Nephron progenitor cell (in vitro differentiated cells): ENCODE results near the gene MAGOHB.

Source experiments
- DNase-seq: peaks from one replicate; pipeline ENCODE4 v3.0.0; 2021
- H3K27ac Mint-ChIP-seq: 2 replicates; pipeline ENCODE4 v1.8.0; 2021; ENCODE audit warnings: mild to moderate bottlenecking, moderate library complexity, mixed read lengths
- H3K27me3 Mint-ChIP-seq: 2 replicates; pipeline ENCODE4 v1.8.0; 2021; ENCODE audit warnings: mild to moderate bottlenecking, low read depth, mixed read lengths; ENCODE audit not compliant: poor library complexity
- H3K36me3 Mint-ChIP-seq: 2 replicates; pipeline ENCODE4 v1.8.0; 2021; ENCODE audit warnings: low read depth, mixed read lengths
- H3K4me1 Mint-ChIP-seq: 2 replicates; pipeline ENCODE4 v1.8.0; 2021; ENCODE audit warnings: mixed read lengths
- H3K4me3 Mint-ChIP-seq: 2 replicates; pipeline ENCODE4 v1.8.0; 2021; ENCODE audit warnings: mild to moderate bottlenecking, moderate library complexity, mixed read lengths
- H3K9me3 Mint-ChIP-seq: 2 replicates; pipeline ENCODE4 v1.8.0; 2021; ENCODE audit warnings: mild to moderate bottlenecking, moderate library complexity, mixed read lengths
- CTCF ChIP-seq: fragments of 200-600 bp; sonication (generic); IDR thresholded peaks from 2 replicates; pipeline ENCODE4 v1.5.0; 2021; ENCODE audit warnings: antibody characterized with exemption

The MAGOHB gene

DNA sequence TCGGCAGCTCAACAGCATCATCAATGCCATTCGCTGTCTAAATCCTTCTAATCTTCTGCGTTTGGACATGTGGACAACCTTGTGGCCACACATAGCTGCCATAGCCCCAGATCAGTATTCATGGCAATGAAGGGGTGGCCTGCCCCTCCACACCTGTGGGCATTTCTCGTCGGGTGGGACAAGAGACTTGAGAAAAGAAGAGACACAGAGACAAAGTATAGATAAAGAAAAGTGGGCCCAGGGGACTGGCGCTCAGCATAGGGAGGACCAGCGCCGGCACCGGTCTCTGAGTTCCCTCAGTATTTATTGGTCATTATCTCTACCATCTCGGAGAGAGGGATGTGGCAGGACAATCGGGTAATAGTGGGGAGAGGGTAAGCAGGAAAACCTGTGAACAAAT lies 42.3 kb downstream of the MAGOHB start:
- DNase-seq: no peak
- Mint-ChIP-seq H3K36me3 (no peaks in the 10 kb centered on the region), H3K4me1 (peaks cover 5% of the 10 kb centered on the region), H3K27me3 (no peaks in the 10 kb centered on the region), H3K9me3 (peaks cover 13% of the 10 kb centered on the region), H3K27ac (no peak overlapping the region), H3K4me3 (no peak overlapping the region)
- no peak for TF ChIP-seq CTCF

DNA sequence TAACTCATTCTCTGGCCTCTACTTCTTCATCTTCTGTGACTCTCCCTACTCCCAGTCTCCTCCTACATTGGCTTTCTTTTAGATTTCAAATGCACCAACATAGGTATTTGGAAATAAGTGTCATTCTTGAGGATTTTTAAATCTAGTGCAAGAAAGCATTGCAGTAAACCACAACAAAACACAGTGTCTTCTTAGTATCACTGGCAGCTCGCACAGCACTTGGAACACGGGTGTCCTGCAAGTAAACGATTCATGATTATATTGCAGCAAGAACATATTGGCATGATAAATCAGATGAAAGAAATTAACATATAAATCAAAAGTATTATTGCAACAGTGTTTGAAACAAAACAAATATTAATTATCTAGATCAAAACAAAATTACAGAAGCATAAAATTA lies 45.6 kb downstream of the MAGOHB start:
- no peak overlapping the region for H3K27ac Mint-ChIP-seq
- TF ChIP-seq CTCF: no peak

DNA sequence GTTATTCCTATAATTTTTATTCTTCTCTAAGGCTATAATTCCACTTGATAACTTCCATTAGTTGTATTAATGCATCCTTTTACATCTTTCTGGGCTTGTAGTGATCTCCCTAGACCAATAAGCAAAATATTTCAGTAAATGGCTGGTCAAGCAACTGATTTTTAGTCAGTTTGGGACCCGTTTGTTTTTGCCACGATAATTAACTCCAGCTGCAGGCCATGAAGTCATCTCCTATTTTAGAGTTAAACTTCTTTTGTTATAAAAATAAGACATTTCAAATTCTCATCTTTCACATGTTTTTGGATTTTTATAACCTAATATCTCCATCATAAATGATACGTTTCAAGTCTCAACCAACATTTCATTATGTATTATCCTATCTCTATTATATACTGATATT lies 49.4 kb downstream of the MAGOHB start:
- H3K4me3 Mint-ChIP-seq: no peak overlapping the region
- H3K4me1 Mint-ChIP-seq: no peaks in the 10 kb centered on the region
- no peaks in the 10 kb centered on the region for H3K36me3 Mint-ChIP-seq
- no peak for TF ChIP-seq CTCF
- H3K27me3 Mint-ChIP-seq: peaks cover 7% of the 10 kb centered on the region
- DNase-seq: no peak
- no peak overlapping the region for H3K27ac Mint-ChIP-seq
- no peaks in the 10 kb centered on the region for H3K9me3 Mint-ChIP-seq

More for the DNA sequence above, 45.6 kb downstream of the MAGOHB start:
- Mint-ChIP-seq H3K27me3 (peaks cover 7% of the 10 kb centered on the region), H3K4me1 (peaks cover 5% of the 10 kb centered on the region), H3K4me3 (no peak overlapping the region), H3K36me3 (no peaks in the 10 kb centered on the region), H3K9me3 (peaks cover 13% of the 10 kb centered on the region)
- DNase-seq: no peak

GRCh38 chr12:10563002-10563401 lies 50.4 kb downstream of the MAGOHB start:
- H3K9me3 Mint-ChIP-seq: no peaks in the 10 kb centered on the region
- H3K4me3 Mint-ChIP-seq: no peak overlapping the region
- DNase-seq: no peak
- H3K4me1 Mint-ChIP-seq: no peaks in the 10 kb centered on the region
- no peak for TF ChIP-seq CTCF
- no peak overlapping the region for H3K27ac Mint-ChIP-seq
- no peaks in the 10 kb centered on the region for H3K36me3 Mint-ChIP-seq
- H3K27me3 Mint-ChIP-seq: peaks cover 7% of the 10 kb centered on the region

DNA sequence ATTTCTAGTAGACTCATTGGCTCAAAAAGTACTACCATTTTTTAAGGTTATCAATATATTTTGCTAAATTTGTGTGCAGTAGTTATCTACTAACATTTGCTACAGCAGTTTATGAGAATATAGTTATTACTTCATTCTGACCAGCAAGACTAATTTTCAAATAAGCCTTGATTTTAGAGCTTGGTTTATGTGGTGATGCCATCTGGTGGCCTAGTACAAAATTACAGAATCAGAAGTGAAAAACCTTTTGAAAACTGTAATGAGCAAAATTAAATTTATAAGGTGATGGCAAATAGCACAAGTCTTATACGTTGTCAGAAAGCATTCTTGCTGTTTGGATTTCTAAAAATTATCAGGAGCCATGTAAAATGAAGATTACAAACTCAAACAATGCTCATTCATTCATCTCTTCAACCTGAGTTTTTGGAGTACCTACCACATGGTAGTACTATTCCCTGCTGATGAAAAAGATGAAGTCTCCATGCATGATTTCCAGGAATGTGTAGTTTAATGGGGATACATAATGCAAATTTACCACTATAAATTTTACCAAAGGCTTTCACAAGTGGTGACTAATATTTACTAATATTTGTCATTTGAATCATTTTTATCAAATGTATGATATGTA lies 51.0 kb downstream of the MAGOHB start:
- TF ChIP-seq CTCF: peak; percentile 68
- Mint-ChIP-seq H3K4me3 (no peak overlapping the region), H3K36me3 (no peaks in the 10 kb centered on the region), H3K27ac (no peak overlapping the region), H3K9me3 (no peaks in the 10 kb centered on the region), H3K27me3 (peaks cover 9% of the 10 kb centered on the region), H3K4me1 (no peaks in the 10 kb centered on the region)
- DNase-seq: no peak

DNA sequence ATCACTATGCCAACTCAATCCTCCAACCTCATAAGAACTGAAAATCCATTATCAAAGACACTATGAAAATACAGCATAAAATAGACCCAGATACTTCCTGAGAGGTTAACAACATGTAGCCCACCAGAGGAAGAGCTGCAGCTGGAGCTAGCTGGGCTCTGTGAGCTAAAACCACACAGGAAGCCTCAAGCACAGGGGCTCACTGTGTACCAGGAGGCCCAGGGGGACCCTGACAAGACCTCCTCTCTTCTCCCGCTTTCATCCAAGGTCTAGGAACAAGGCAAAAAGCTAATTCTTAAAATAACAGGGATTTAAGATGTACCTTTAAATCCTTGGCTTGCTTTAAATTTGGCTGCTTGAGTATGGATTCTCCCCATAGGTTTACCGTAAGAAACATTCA lies 54.2 kb downstream of the MAGOHB start:
- Mint-ChIP-seq H3K4me3 (no peak overlapping the region), H3K27me3 (peaks cover 5% of the 10 kb centered on the region), H3K36me3 (no peaks in the 10 kb centered on the region), H3K9me3 (no peaks in the 10 kb centered on the region), H3K27ac (no peak overlapping the region), H3K4me1 (no peaks in the 10 kb centered on the region)
- DNase-seq: no peak
- no peak for TF ChIP-seq CTCF
